Hepatocyte (in vitro differentiated cells): Measurements from ENCODE around the gene SMYD5. TPM values are rescaled to one million over a fixed set of nuclear protein-coding genes. Genes with fewer than 3 reads are reported as not detected.
A peak's percentile ranks its signal among the peaks of the same experiment; 100 is the strongest.

ENCODE experiments used
- DNase-seq: peaks from one replicate; pipeline ENCODE4 v3.0.0-alpha.2; 2016; ENCODE audit warnings: low spot score
- H2AFZ ChIP-seq: fragments of 200-600 bp; sonication (generic); 2 replicates; pipeline ENCODE4 v1.6.0; 2016; ENCODE audit warnings: antibody characterized with exemption, mild to moderate bottlenecking
- H3K27ac ChIP-seq: fragments of 200-600 bp; sonication (generic); 2 replicates; pipeline ENCODE4 v1.5.1; 2016; ENCODE audit warnings: mild to moderate bottlenecking
- H3K27me3 ChIP-seq: fragments of 200-600 bp; sonication (generic); 2 replicates; pipeline ENCODE4 v1.6.1; 2016
- H3K36me3 ChIP-seq: fragments of 200-600 bp; sonication (generic); replicated peaks from 2 replicates; pipeline ENCODE4 v1.5.1; 2016; ENCODE audit warnings: low read depth; ENCODE audit not compliant: insufficient read depth
- H3K4me1 ChIP-seq: fragments of 200-600 bp; sonication (generic); 2 replicates; pipeline ENCODE4 v1.5.1; 2016; ENCODE audit warnings: mild to moderate bottlenecking, moderate library complexity; ENCODE audit not compliant: insufficient read depth
- H3K4me2 ChIP-seq: fragments of 200-600 bp; sonication (generic); 2 replicates; pipeline ENCODE4 v1.6.0; 2016
- H3K4me3 ChIP-seq: fragments of 200-600 bp; sonication (generic); 2 replicates; pipeline ENCODE4 v1.5.1; 2016; ENCODE audit warnings: mild to moderate bottlenecking
- H3K79me2 ChIP-seq: fragments of 200-600 bp; sonication (generic); 2 replicates; pipeline ENCODE4 v1.6.0; 2017; ENCODE audit warnings: mild to moderate bottlenecking
- H3K9me2 ChIP-seq: fragments of 200-600 bp; sonication (generic); replicated peaks from 2 replicates; pipeline ENCODE4 v1.6.0; 2017; ENCODE audit warnings: mild to moderate bottlenecking; ENCODE audit not compliant: insufficient read depth
- H3K9me3 ChIP-seq: fragments of 200-600 bp; sonication (generic); 2 replicates; pipeline ENCODE4 v1.5.1; 2016; ENCODE audit warnings: low read depth, mild to moderate bottlenecking
- H4K20me1 ChIP-seq: fragments of 200-600 bp; sonication (generic); 2 replicates; pipeline ENCODE4 v1.6.0; 2016; ENCODE audit warnings: mild to moderate bottlenecking; ENCODE audit not compliant: insufficient read depth, poor library complexity, severe bottlenecking
- CTCF ChIP-seq: fragments of 200-600 bp; sonication (generic); IDR thresholded peaks from 2 replicates; pipeline ENCODE4 v1.5.1; 2016; ENCODE audit warnings: antibody characterized with exemption, mild to moderate bottlenecking; ENCODE audit not compliant: poor library complexity
- EZH2 ChIP-seq: fragments of 200-600 bp; sonication (generic); IDR thresholded peaks from 2 replicates; pipeline ENCODE4 v1.6.1; 2016; ENCODE audit warnings: antibody characterized with exemption, mild to moderate bottlenecking, borderline replicate concordance
- EZH2phosphoT487 ChIP-seq: fragments of 200-600 bp; sonication (generic); IDR thresholded peaks from one replicate; pipeline ENCODE4 v1.6.1; 2018; ENCODE audit warnings: antibody characterized with exemption, mild to moderate bottlenecking, low read depth, moderate library complexity; ENCODE audit not compliant: unreplicated experiment, severe bottlenecking
- WGBS: methylation state at CpG from one replicate; pipeline ENCODE4 v1.1.6; 2016; ENCODE audit warnings: low lambda C conversion rate; ENCODE audit errors: missing lambda C conversion rate; 5-methylcytosine and 5-hydroxymethylcytosine counted together
- polyA plus RNA-seq: library from polyadenylated mRNA; unstranded; fragments of >200 nt; fragmentation: Nextera tagmentation; extraction: Ambion mirVana; gene quantifications from 2 replicates; pipeline ENCODE4 v1.2.1, GENCODE V29; 2016
- total RNA-seq: library from RNA; depleted of rRNA; stranded (reverse); fragments of >200 nt; gene quantifications from 2 replicates; pipeline ENCODE4 v1.2.3, GENCODE V29; 2014

The SMYD5 gene
- total and polyA plus RNA-seq, 2 experiments from 2014 or later: 10.0 to 28.3 TPM

DNA sequence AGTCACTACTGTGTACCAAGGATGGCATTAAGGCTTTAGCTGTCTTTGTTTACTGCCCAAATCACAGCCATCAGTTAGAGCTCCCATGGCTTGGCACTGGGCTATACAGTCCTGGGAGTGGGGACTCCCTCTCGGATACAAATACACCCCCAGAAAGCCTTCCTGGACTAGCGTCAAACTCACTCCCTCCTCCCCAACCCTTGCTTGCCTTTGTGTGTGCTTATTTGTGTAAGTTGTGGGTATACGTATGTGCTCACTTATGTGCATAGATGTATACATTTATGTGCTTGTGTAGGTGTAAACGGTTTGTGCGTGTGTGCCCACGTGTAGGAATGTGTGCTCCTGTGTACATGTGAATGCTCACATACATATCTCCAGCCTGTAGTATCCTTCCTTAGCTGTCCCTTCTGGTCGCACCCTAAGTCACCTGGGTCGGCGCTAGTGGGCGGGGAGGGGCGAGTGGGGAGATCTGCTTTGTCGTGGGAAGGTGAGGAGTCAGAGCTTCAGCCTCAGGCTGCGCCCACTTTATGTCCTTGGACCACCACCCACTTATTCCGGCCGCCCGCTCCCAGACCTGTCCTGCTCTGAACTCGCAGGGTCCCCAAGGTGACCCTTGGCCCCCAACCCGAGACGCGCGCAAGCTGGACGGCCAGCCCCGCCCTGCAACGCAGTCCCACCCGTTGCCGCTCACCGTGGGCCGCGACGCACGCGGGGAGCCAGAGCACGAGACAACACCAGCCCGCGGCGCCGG lies 18.5 kb downstream of the SMYD5 start:
- Histone ChIP-seq H3K4me2 (peak overlapping the region; percentile 85), H3K9me3 (no peaks in the 10 kb centered on the region), H3K27me3 (no peaks in the 10 kb centered on the region), H2AFZ (peak overlapping the region; percentile 55), H3K27ac (no peak overlapping the region), H3K36me3 (no peaks in the 10 kb centered on the region), H3K4me1 (peaks cover 6% of the 10 kb centered on the region), H3K79me2 (peaks cover 33% of the 10 kb centered on the region), H3K9me2 (no peaks in the 10 kb centered on the region), H4K20me1 (peaks cover 30% of the 10 kb centered on the region), H3K4me3 (peak overlapping the region; percentile 32)
- DNase-seq: peak; percentile 43
- 12% methylated on average over 15 of the region's 37 CpGs for WGBS
- TF ChIP-seq CTCF (no peak), EZH2 (no peak), EZH2phosphoT487 (no peak)

DNA sequence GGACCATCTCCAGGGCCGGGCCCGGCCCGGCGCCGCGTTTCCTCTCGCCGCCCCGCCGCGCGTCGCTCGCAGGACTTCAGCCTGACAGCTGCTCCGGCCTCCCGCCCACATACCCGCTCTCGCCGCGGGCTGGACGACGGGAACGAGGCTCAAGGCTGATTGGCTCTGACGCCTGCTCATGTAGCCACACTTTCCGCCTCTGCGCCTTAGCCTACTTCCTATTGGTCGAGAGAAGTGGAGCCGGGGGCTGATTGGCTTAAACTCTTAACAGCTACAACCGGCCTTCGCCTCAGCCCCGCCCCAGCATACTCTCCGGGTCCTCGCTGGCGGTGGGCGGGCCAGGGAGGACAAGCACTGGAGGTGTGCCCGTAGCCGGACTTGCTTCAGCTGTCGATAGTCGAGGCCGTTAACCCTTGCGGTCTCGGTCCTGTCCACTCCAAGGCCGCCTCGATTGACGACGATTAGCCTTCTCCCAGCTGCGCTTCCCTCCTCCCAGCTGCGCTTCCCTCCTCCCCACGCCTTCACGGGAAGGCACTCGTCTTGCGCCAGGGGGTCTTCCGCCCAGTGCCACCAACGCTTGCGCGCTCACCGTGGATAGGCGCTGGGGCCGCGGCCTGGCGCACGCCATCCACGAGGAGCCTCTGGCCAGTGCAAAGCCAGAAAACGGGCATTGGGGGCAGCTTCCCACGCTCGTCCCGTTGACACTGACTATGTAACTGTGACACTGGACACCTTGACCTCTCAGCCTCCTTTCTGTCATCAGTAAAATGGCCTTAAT lies 19.3 kb downstream of the SMYD5 start, which contains the start of gene PRADC1:
Gene PRADC1, minus strand, starts transcription at position 86 of the 778 bp plus-strand sequence. Its CDS starts 79 bp downstream, at position 7.
- WGBS: 1% methylated on average over 60 of the region's 67 CpGs
- TF ChIP-seq EZH2phosphoT487 (no peak), EZH2 (no peak), CTCF (no peak)

GRCh38 chr2:73233932-73234832 lies 20.1 kb downstream of the SMYD5 start, which contains the start of gene CCT7:
CCT7 (plus strand) TSS chr2:73234308; CDS start chr2:73234379, 71 bp downstream.
- Histone ChIP-seq H3K36me3 (no peaks in the 10 kb centered on the region), H3K27ac (peak within 1 kb of the TSS; percentile 99), H3K9me2 (no peaks in the 10 kb centered on the region), H3K9me3 (no peaks in the 10 kb centered on the region), H3K27me3 (no peaks in the 10 kb centered on the region), H3K4me3 (peak within 1 kb of the TSS; percentile 99), H3K4me1 (peaks cover 6% of the 10 kb centered on the region), H2AFZ (peak within 1 kb of the TSS; percentile 99), H4K20me1 (peaks cover 46% of the 10 kb centered on the region), H3K79me2 (peaks cover 49% of the 10 kb centered on the region), H3K4me2 (peak within 1 kb of the TSS; percentile 92)
- WGBS: under 1% methylated on average over 69 of the region's 69 CpGs
- peak; percentile 94 for DNase-seq
- no peak for TF ChIP-seq CTCF

More for the DNA sequence above, 19.3 kb downstream of the SMYD5 start, which contains the start of gene PRADC1:
- H3K27me3 ChIP-seq: no peaks in the 10 kb centered on the region
- H3K9me3 ChIP-seq: no peaks in the 10 kb centered on the region
- H3K36me3 ChIP-seq: no peaks in the 10 kb centered on the region
- H3K4me1 ChIP-seq: peaks cover 6% of the 10 kb centered on the region
- peak within 1 kb of the TSS; percentile 99 for H2AFZ ChIP-seq
- no peaks in the 10 kb centered on the region for H3K9me2 ChIP-seq
- peak; percentile 99 for DNase-seq
- H3K4me2 ChIP-seq: peak within 1 kb of the TSS; percentile 92
- H4K20me1 ChIP-seq: peaks cover 38% of the 10 kb centered on the region
- peaks cover 41% of the 10 kb centered on the region for H3K79me2 ChIP-seq
- peak within 1 kb of the TSS; percentile 99 for H3K4me3 ChIP-seq
- H3K27ac ChIP-seq: peak within 1 kb of the TSS; percentile 99
